Measurements from ENCODE around the gene GAS2L1. TPM values are rescaled to one million over a fixed set of nuclear protein-coding genes. Genes with fewer than 3 reads are reported as not detected.

The GAS2L1 gene
- total and polyA plus RNA-seq, 2 donors (not counting 3 experiments of a cell fraction or from before 2014, with no cell fraction given): 30.5 to 44.0 TPM

GRCh38 chr22:29275167-29275566 is 31.3 kb upstream of the GAS2L1 start:
- Histone ChIP-seq H3K9me3 (replicated peaks; ENCODE audit: control insufficient read depth, insufficient read depth, low read length) (no peaks in the 10 kb centered on the region), H3K4me1 (ENCODE audit: control insufficient read depth, extremely low read depth, insufficient read depth, low read length) (peaks cover 17% of the 10 kb centered on the region), H3K4me3 (replicated peaks in 1 of 3; ENCODE audit: insufficient read depth in 1 of 3, low read depth in 1 of 3, low read length in 3 of 3) (no peak overlapping the region), H3K27me3 (ENCODE audit: control insufficient read depth in 2 of 2, insufficient read depth in 2 of 2, low read length in 2 of 2) (no peaks in the 10 kb centered on the region), H3K36me3 (ENCODE audit: control insufficient read depth in 2 of 2, extremely low read depth in 1 of 2, insufficient read depth in 2 of 2, low read length in 2 of 2) (peaks cover 32 to 62% of the 10 kb centered on the region in 2 experiments), H3K4me2 (ENCODE audit: insufficient read depth, low read length) (no peak overlapping the region), H3K79me2 (ENCODE audit: control insufficient read depth, insufficient read depth, low read length) (peaks cover 99% of the 10 kb centered on the region), H4K20me1 (replicated peaks; ENCODE audit: control insufficient read depth, extremely low read depth, insufficient read depth, low read length) (peaks cover 26% of the 10 kb centered on the region), H3K9me1 (replicated peaks; ENCODE audit: control insufficient read depth, extremely low read depth, insufficient read depth, low read length) (no peaks in the 10 kb centered on the region), H3K27ac (ENCODE audit: insufficient read depth, low read depth, low read length) (no peak overlapping the region), H2AFZ (ENCODE audit: low read depth, low read length) (no peak overlapping the region), H3K9ac (replicated peaks; ENCODE audit: extremely low read depth, insufficient read depth, low read length) (no peak overlapping the region)
- FAIRE-seq: no peak
- dilution Hi-C loops (cut with MboI; ENCODE audit: extremely low pct_ligation_motif_present, low sequenced_read_pairs): no loop called here
- CTCF ChIA-PET: no interaction called here
- intact Hi-C loops (cut with micrococcal nuclease): no loop called here
- no TSS peak for BruUV-seq (replicated peaks)
- TF ChIP-seq GATA2 (IDR thresholded peaks at IDR 0.05; ENCODE audit: insufficient read depth, insufficient read length, low read depth, low read length) (no peak), POLR2A (IDR thresholded peaks at IDR 0.05; ENCODE audit: low read depth, low read length) (peak; percentile 20), CTCF (IDR thresholded peaks at IDR 0.05; ENCODE audit: extremely low read depth in 1 of 2, insufficient read depth in 1 of 2, low read depth in 1 of 2, low read length in 2 of 2) (no peak), EZH2 (IDR thresholded peaks at IDR 0.05; ENCODE audit: borderline replicate concordance, low read depth, low read length, severe bottlenecking) (no peak), FOS (IDR thresholded peaks at IDR 0.05; ENCODE audit: borderline replicate concordance, insufficient read depth, low read length) (no peak)
- DNase-seq (ENCODE audit: low read depth, low spot score): no peak
- POLR2A ChIA-PET: interaction anchor here (0.7 kb wide), 1 partner anchor 29 kb away, joined by 5 read pairs; no protein-coding TSS in a partner anchor
